Neural cell (in vitro differentiated cells): ENCODE results near the gene ADCY7. TPM values are rescaled to one million over a fixed set of nuclear protein-coding genes. Genes with fewer than 3 reads are reported as not detected.

Source experiments
- H2AFZ ChIP-seq: fragments of 200-600, 300-800 bp; sonication (generic), shearing (Covaris generic); 2 replicates; pipeline ENCODE4 v1.6.0; 2014; ENCODE audit warnings: low read depth, mild to moderate bottlenecking, antibody characterized with exemption, low read length, moderate library complexity
- H3F3A ChIP-seq: fragments of 200-600 bp; shearing (Covaris generic); 2 replicates; pipeline ENCODE4 v1.6.1; 2016; ENCODE audit warnings: mild to moderate bottlenecking, moderate library complexity, mixed read lengths, antibody characterized with exemption, low read length; ENCODE audit not compliant: insufficient read depth, poor library complexity, severe bottlenecking
- H3K27ac ChIP-seq: fragments of 200-600, 300-800 bp; sonication (generic), shearing (Covaris generic); 2 replicates; pipeline ENCODE4 v1.5.1; 2014; ENCODE audit warnings: mild to moderate bottlenecking, low read length, moderate library complexity
- H3K27me3 ChIP-seq: fragments of 300-800, 200-600 bp; sonication (generic), shearing (Covaris generic); 2 replicates; pipeline ENCODE4 v1.6.0; 2014; ENCODE audit warnings: mild to moderate bottlenecking, low read depth, low read length, moderate library complexity; ENCODE audit not compliant: insufficient read depth
- H3K36me3 ChIP-seq: fragments of 300-800, 200-600 bp; sonication (generic), shearing (Covaris generic); 2 replicates; pipeline ENCODE4 v1.5.1; 2014; ENCODE audit warnings: mild to moderate bottlenecking, antibody characterized with exemption, low read length, moderate library complexity; ENCODE audit not compliant: insufficient read depth
- H3K4me2 ChIP-seq: fragments of 300-800, 200-600 bp; sonication (generic), shearing (Covaris generic); 2 replicates; pipeline ENCODE4 v1.6.0; 2014; ENCODE audit warnings: mild to moderate bottlenecking, low read length
- H3K4me3 ChIP-seq: fragments of 300-800, 200-600 bp; sonication (generic), shearing (Covaris generic); 2 replicates; pipeline ENCODE4 v1.5.1; 2014; ENCODE audit warnings: mild to moderate bottlenecking, low read length, moderate library complexity
- H3K79me2 ChIP-seq: fragments of 200-600 bp; shearing (Covaris generic); replicated peaks from 2 replicates; pipeline ENCODE4 v1.6.0; 2014; ENCODE audit warnings: mild to moderate bottlenecking, low read length, moderate library complexity; ENCODE audit not compliant: insufficient read depth
- H3K9ac ChIP-seq: fragments of 300-800, 200-600 bp; sonication (generic), shearing (Covaris generic); 2 replicates; pipeline ENCODE4 v1.6.1; 2016; ENCODE audit warnings: mild to moderate bottlenecking, low read length, mixed read lengths
- H3K9me2 ChIP-seq: fragments of 200-600 bp; shearing (Covaris generic); 2 replicates; pipeline ENCODE4 v1.6.1; 2016; ENCODE audit warnings: mild to moderate bottlenecking, low read length, mixed read lengths; ENCODE audit not compliant: insufficient read depth
- H3K9me3 ChIP-seq: fragments of 200-600, 300-800 bp; sonication (generic), shearing (Covaris generic); 2 replicates; pipeline ENCODE4 v1.6.1; 2016; ENCODE audit warnings: mild to moderate bottlenecking, mixed run types, low read length, moderate library complexity, mixed read lengths
- H4K20me1 ChIP-seq: fragments of 200-600 bp; shearing (Covaris generic); 2 replicates; pipeline ENCODE4 v1.6.1; 2016; ENCODE audit warnings: mild to moderate bottlenecking, mixed run types; ENCODE audit not compliant: insufficient read depth
- EP300 ChIP-seq: fragments of 450-650 bp; conservative IDR thresholded peaks from 2 replicates; pipeline ENCODE4 v1.6.1; 2014; ENCODE audit warnings: antibody characterized with exemption, mild to moderate bottlenecking, moderate library complexity; ENCODE audit not compliant: poor library complexity, severe bottlenecking
- EZH2 ChIP-seq: fragments of 200-600, 300-800 bp; shearing (Covaris generic), sonication (generic); IDR thresholded peaks from 2 replicates; pipeline ENCODE4 v1.6.1; 2014; ENCODE audit warnings: antibody characterized with exemption, low read length, borderline replicate concordance, mild to moderate bottlenecking; ENCODE audit not compliant: insufficient read depth, poor library complexity, severe bottlenecking
- MXI1 ChIP-seq: fragments of 450-650 bp; conservative IDR thresholded peaks from 2 replicates; pipeline ENCODE4 v1.6.1; 2014; ENCODE audit warnings: antibody characterized with exemption, mild to moderate bottlenecking; ENCODE audit not compliant: poor library complexity, severe bottlenecking
- POLR2AphosphoS5 ChIP-seq: IDR thresholded peaks from 2 replicates; pipeline ENCODE4 v1.6.1; 2012
- RAD21 ChIP-seq: fragments of 450-650 bp; conservative IDR thresholded peaks from 2 replicates; pipeline ENCODE4 v1.6.1; 2014; ENCODE audit warnings: antibody characterized with exemption, mild to moderate bottlenecking, moderate library complexity
- SMC3 ChIP-seq: fragments of 450-650 bp; conservative IDR thresholded peaks from 2 replicates; pipeline ENCODE4 v1.6.1; 2014; ENCODE audit warnings: antibody characterized with exemption, mild to moderate bottlenecking, moderate library complexity; ENCODE audit not compliant: poor library complexity
- TAF1 ChIP-seq: IDR thresholded peaks from 2 replicates; pipeline ENCODE4 v1.6.1; 2012; ENCODE audit warnings: low read depth
- polyA plus RNA-seq: library from polyadenylated mRNA; depleted of rRNA; stranded (reverse); fragments of >200 nt; gene quantifications from 2 replicates; pipeline ENCODE4 v1.2.3, GENCODE V29; 2014
- small RNA-seq, 3 experiments: library from RNA; depleted of rRNA; stranded (forward); fragments of <200 nt; gene quantifications; one replicate each; pipeline ENCODE3, GENCODE V24; 2012
- TF ChIP-seq, protein P1 (sequence below): fragments of 450-650 bp; IDR thresholded peaks from 2 replicates; pipeline ENCODE4 v1.5.1; 2014; ENCODE audit warnings: antibody characterized with exemption, mild to moderate bottlenecking, moderate library complexity; ENCODE audit not compliant: poor library complexity, severe bottlenecking
- TF ChIP-seq, protein P2 (sequence below): IDR thresholded peaks from 2 replicates; pipeline ENCODE4 v1.6.1; 2012; ENCODE audit warnings: borderline replicate concordance

ADCY7 gene
- polyA plus RNA-seq, 1 donor from 2014 or later, result 2.0 TPM

DNA sequence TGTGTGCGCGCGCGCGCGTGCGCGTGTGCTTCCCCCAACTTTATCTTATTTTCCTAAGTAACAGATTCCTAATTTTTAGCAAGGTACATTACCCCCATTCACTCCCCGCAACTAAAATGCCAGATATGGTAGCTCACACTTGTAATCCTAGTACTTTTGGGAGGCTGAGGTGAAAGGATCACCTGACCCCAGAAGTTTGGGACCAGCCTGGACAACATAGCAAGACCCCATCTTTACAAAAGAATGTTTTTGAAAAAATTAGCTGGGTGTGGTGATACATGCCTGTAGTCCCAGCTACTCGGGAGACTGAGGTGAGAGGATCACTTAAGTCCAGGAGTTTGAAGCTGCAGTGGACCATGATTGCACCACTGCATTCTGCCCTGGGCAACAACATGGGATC lies 97.3 kb downstream of the ADCY7 start:
- H3K9me3 ChIP-seq, result no peaks in the 10 kb centered on the region
- H3K4me2 ChIP-seq, result no peak overlapping the region
- peaks cover 41% of the 10 kb centered on the region for H3K79me2 ChIP-seq
- no peaks in the 10 kb centered on the region for H4K20me1 ChIP-seq
- H3K36me3 ChIP-seq, result peaks cover 7% of the 10 kb centered on the region
- H3K9me2 ChIP-seq, result no peaks in the 10 kb centered on the region
- no peak overlapping the region for H3K9ac ChIP-seq
- H2AFZ ChIP-seq, result no peak overlapping the region
- no peak overlapping the region for H3K27ac ChIP-seq
- TF ChIP-seq POLR2AphosphoS5 (no peak), EP300 (no peak), RAD21 (no peak), MXI1 (no peak), SMC3 (no peak), EZH2 (no peak), TAF1 (no peak)
- TF ChIP-seq, protein P1, sequence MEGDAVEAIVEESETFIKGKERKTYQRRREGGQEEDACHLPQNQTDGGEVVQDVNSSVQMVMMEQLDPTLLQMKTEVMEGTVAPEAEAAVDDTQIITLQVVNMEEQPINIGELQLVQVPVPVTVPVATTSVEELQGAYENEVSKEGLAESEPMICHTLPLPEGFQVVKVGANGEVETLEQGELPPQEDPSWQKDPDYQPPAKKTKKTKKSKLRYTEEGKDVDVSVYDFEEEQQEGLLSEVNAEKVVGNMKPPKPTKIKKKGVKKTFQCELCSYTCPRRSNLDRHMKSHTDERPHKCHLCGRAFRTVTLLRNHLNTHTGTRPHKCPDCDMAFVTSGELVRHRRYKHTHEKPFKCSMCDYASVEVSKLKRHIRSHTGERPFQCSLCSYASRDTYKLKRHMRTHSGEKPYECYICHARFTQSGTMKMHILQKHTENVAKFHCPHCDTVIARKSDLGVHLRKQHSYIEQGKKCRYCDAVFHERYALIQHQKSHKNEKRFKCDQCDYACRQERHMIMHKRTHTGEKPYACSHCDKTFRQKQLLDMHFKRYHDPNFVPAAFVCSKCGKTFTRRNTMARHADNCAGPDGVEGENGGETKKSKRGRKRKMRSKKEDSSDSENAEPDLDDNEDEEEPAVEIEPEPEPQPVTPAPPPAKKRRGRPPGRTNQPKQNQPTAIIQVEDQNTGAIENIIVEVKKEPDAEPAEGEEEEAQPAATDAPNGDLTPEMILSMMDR, result no peak
- TF ChIP-seq, protein P2, sequence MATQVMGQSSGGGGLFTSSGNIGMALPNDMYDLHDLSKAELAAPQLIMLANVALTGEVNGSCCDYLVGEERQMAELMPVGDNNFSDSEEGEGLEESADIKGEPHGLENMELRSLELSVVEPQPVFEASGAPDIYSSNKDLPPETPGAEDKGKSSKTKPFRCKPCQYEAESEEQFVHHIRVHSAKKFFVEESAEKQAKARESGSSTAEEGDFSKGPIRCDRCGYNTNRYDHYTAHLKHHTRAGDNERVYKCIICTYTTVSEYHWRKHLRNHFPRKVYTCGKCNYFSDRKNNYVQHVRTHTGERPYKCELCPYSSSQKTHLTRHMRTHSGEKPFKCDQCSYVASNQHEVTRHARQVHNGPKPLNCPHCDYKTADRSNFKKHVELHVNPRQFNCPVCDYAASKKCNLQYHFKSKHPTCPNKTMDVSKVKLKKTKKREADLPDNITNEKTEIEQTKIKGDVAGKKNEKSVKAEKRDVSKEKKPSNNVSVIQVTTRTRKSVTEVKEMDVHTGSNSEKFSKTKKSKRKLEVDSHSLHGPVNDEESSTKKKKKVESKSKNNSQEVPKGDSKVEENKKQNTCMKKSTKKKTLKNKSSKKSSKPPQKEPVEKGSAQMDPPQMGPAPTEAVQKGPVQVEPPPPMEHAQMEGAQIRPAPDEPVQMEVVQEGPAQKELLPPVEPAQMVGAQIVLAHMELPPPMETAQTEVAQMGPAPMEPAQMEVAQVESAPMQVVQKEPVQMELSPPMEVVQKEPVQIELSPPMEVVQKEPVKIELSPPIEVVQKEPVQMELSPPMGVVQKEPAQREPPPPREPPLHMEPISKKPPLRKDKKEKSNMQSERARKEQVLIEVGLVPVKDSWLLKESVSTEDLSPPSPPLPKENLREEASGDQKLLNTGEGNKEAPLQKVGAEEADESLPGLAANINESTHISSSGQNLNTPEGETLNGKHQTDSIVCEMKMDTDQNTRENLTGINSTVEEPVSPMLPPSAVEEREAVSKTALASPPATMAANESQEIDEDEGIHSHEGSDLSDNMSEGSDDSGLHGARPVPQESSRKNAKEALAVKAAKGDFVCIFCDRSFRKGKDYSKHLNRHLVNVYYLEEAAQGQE, result no peak
- H3F3A ChIP-seq, result no peaks in the 10 kb centered on the region
- H3K4me3 ChIP-seq, result no peak overlapping the region
- no peaks in the 10 kb centered on the region for H3K27me3 ChIP-seq

DNA sequence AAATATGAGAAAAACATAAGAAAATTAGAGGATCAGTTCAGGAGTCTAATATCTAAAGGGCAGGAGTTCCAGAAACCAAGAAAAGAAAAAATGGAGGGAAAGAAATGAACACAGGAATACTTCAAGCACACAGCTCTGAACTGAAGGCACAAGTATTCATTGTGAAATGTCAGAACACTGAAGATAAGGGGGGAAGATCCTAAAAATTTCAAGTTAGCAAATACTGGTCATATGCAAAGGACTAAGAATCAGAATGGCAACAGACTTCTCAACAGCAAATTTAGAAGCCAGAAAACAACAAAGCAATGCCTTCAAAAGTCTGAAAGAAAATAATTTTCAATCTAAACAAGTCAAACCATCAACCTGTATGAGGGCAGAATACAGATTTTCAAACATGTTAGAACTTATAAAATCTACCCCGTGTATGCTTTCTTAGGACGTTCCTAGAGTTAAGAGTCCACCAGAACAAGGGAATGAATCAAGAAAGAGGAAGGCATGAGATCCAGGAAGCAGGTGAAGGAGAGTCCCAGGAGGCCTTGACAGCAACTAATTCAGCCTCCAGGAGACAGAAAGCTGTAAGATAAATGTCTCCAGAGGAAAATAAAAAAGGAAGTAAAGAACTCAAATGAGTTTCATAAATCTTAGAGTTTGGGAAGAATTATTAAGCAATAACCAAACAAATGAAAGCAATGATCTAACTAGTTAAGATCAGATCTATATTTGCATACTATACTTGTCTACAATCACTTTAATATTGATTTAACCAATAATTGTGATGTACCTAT lies 99.6 kb downstream of the ADCY7 start:
- H3K4me3 ChIP-seq, result no peak overlapping the region
- no peak for TF ChIP-seq POLR2AphosphoS5
- TF ChIP-seq RAD21, result no peak
- TF ChIP-seq, protein P1, result no peak
- no peak overlapping the region for H3K4me2 ChIP-seq
- H3F3A ChIP-seq, result no peaks in the 10 kb centered on the region
- no peaks in the 10 kb centered on the region for H3K9me3 ChIP-seq
- H4K20me1 ChIP-seq, result no peaks in the 10 kb centered on the region
- no peaks in the 10 kb centered on the region for H3K27me3 ChIP-seq
- H3K9ac ChIP-seq, result no peak overlapping the region
- H2AFZ ChIP-seq, result no peak overlapping the region
- H3K79me2 ChIP-seq, result peaks cover 38% of the 10 kb centered on the region
- H3K9me2 ChIP-seq, result no peaks in the 10 kb centered on the region
- H3K27ac ChIP-seq, result no peak overlapping the region
- peaks cover 7% of the 10 kb centered on the region for H3K36me3 ChIP-seq

Small RNAs within 50 kb of the gene (small RNA-seq; reads per million reads assigned to genes)
- gene MIR6771, result 0 reads per million in 3 experiments

Other genes starting within 250 kb of the ADCY7 start
- 40.5 and 44.2 TPM in 2 replicates for gene CNEP1R1, start 241.3 kb upstream of the ADCY7 start, polyA plus RNA-seq
- gene HEATR3, start 200.6 kb upstream of the ADCY7 start, polyA plus RNA-seq, result 50.0 and 50.5 TPM in 2 replicates
- gene TENT4B, start 113.2 kb upstream of the ADCY7 start, polyA plus RNA-seq, result 16.6 and 16.9 TPM in 2 replicates
- gene BRD7, start 102.4 kb downstream of the ADCY7 start, polyA plus RNA-seq, result 57.2 and 60.4 TPM in 2 replicates